WTC11 (cell line): ENCODE data around the gene BAMBI. TPM values are rescaled to one million over a fixed set of nuclear protein-coding genes. Genes with fewer than 3 reads are reported as not detected.

Experiments
- ATAC-seq: fragments of 200-7000 bp; cut with Tn5 transposase; 2 replicates; pipeline ENCODE4 v1.10.0; 2021; ENCODE audit warnings: mild to moderate bottlenecking, moderate library complexity
- CTCF ChIA-PET: fragments of 300-600 bp; sonication (Branson Sonifier 250); formaldehyde crosslinking; loops from one replicate; lab custom pipeline; 2021; ENCODE audit warnings: antibody characterized with exemption; lab: Charles Lee
- POLR2A ChIA-PET: fragments of 350-600 bp; sonication (Branson Sonifier 250); formaldehyde crosslinking; loops from one replicate; lab custom pipeline; 2021; ENCODE audit warnings: antibody characterized with exemption; lab: Charles Lee
- DNase-seq: peaks from one replicate; pipeline ENCODE4 v3.0.0; 2021; ENCODE audit warnings: low spot score
- H3K27ac Mint-ChIP-seq: 2 replicates; pipeline ENCODE4 v1.8.0; 2021; ENCODE audit warnings: mixed read lengths
- H3K27me3 Mint-ChIP-seq: 2 replicates; pipeline ENCODE4 v1.8.0; 2021; ENCODE audit warnings: low read depth, mild to moderate bottlenecking, moderate library complexity, mixed read lengths
- H3K36me3 Mint-ChIP-seq: 2 replicates; pipeline ENCODE4 v1.8.0; 2021; ENCODE audit warnings: mixed read lengths
- H3K4me1 Mint-ChIP-seq: 2 replicates; pipeline ENCODE4 v1.8.0; 2022; ENCODE audit warnings: mixed read lengths
- H3K4me3 Mint-ChIP-seq: 2 replicates; pipeline ENCODE4 v1.8.0; 2021; ENCODE audit warnings: mild to moderate bottlenecking, moderate library complexity, mixed read lengths
- H3K9me3 Mint-ChIP-seq: 2 replicates; pipeline ENCODE4 v1.8.0; 2021; ENCODE audit warnings: mixed read lengths
- AFF4 ChIP-seq: sonication (generic); formaldehyde crosslinking; IDR thresholded peaks from 2 replicates; pipeline ENCODE4 v1.8.1; 2023; ENCODE audit warnings: mild to moderate bottlenecking, missing genetic modification reagents, borderline replicate concordance
- AR ChIP-seq: fragments of 250-450 bp; sonication (Bioruptor Pico); IDR thresholded peaks from 2 replicates; pipeline ENCODE4 v1.9.0; 2021; ENCODE audit warnings: mild to moderate bottlenecking
- CREB1 ChIP-seq: sonication (generic); formaldehyde crosslinking; IDR thresholded peaks from 2 replicates; pipeline ENCODE4 v1.8.0; 2023; ENCODE audit warnings: mild to moderate bottlenecking, missing genetic modification reagents
- ELF4 ChIP-seq: sonication (generic); formaldehyde crosslinking; IDR thresholded peaks from 2 replicates; pipeline ENCODE4 v1.8.1; 2022; ENCODE audit warnings: low read depth, mild to moderate bottlenecking, moderate library complexity, missing genetic modification reagents
- GRHL2 ChIP-seq: fragments of 250-450 bp; sonication (Bioruptor Pico); IDR thresholded peaks from 2 replicates; pipeline ENCODE4 v1.8.0; 2022; ENCODE audit warnings: mild to moderate bottlenecking, moderate library complexity; ENCODE audit not compliant: insufficient replicate concordance, severe bottlenecking
- GTF2I ChIP-seq: fragments of 250-450 bp; sonication (Bioruptor Pico); conservative IDR thresholded peaks from 2 replicates; pipeline ENCODE4 v1.4.0; 2021; ENCODE audit warnings: mild to moderate bottlenecking
- HMGXB4 ChIP-seq: sonication (generic); formaldehyde crosslinking; IDR thresholded peaks from 2 replicates; pipeline ENCODE4 v1.8.1; 2023; ENCODE audit warnings: mild to moderate bottlenecking, moderate library complexity, missing genetic modification reagents
- IRF1 ChIP-seq: sonication (generic); formaldehyde crosslinking; IDR thresholded peaks from 2 replicates; pipeline ENCODE4 v1.8.0; 2023; ENCODE audit warnings: missing genetic modification reagents
- JAZF1 ChIP-seq: fragments of 250-450 bp; sonication (Bioruptor Pico); IDR thresholded peaks from 2 replicates; pipeline ENCODE4 v1.9.0; 2021; ENCODE audit warnings: moderate library complexity, mild to moderate bottlenecking, inconsistent platforms
- NFE2L1 ChIP-seq: sonication (generic); formaldehyde crosslinking; IDR thresholded peaks from 2 replicates; pipeline ENCODE4 v1.8.1; 2023; ENCODE audit warnings: missing genetic modification reagents
- NFYB ChIP-seq: sonication (generic); formaldehyde crosslinking; conservative IDR thresholded peaks from 2 replicates; pipeline ENCODE4 v1.8.0; 2022; ENCODE audit warnings: low read depth, missing genetic modification reagents
- PREB ChIP-seq: sonication (generic); formaldehyde crosslinking; IDR thresholded peaks from 2 replicates; pipeline ENCODE4 v1.8.1; 2022; ENCODE audit warnings: mild to moderate bottlenecking, missing genetic modification reagents, moderate library complexity, borderline replicate concordance
- SP1 ChIP-seq: sonication (generic); formaldehyde crosslinking; conservative IDR thresholded peaks from 2 replicates; pipeline ENCODE4 v1.8.1; 2022; ENCODE audit warnings: missing genetic modification reagents
- TEAD4 ChIP-seq: sonication (generic); formaldehyde crosslinking; IDR thresholded peaks from 2 replicates; pipeline ENCODE4 v1.8.0; 2022; ENCODE audit warnings: mild to moderate bottlenecking, missing genetic modification reagents
- ZBTB21 ChIP-seq: sonication (generic); formaldehyde crosslinking; IDR thresholded peaks from 2 replicates; pipeline ENCODE4 v1.8.1; 2023; ENCODE audit warnings: mild to moderate bottlenecking, missing genetic modification reagents, borderline replicate concordance
- ZBTB43 ChIP-seq: sonication (generic); formaldehyde crosslinking; IDR thresholded peaks from 2 replicates; pipeline ENCODE4 v1.8.1; 2023; ENCODE audit warnings: mild to moderate bottlenecking, missing genetic modification reagents
- ZMAT4 ChIP-seq: fragments of 250-450 bp; sonication (Bioruptor Pico); IDR thresholded peaks from 2 replicates; pipeline ENCODE4 v1.9.0; 2021; ENCODE audit warnings: mild to moderate bottlenecking
- ZNF219 ChIP-seq: sonication (generic); formaldehyde crosslinking; IDR thresholded peaks from 2 replicates; pipeline ENCODE4 v1.8.0; 2023; ENCODE audit warnings: missing genetic modification reagents, mild to moderate bottlenecking, borderline replicate concordance
- ZNF281 ChIP-seq: sonication (generic); formaldehyde crosslinking; IDR thresholded peaks from 2 replicates; pipeline ENCODE4 v1.8.0; 2023; ENCODE audit warnings: mild to moderate bottlenecking, missing genetic modification reagents
- ZSCAN18 ChIP-seq: fragments of 250-450 bp; sonication (Bioruptor Pico); IDR thresholded peaks from 2 replicates; pipeline ENCODE4 v2.1.2; 2022; ENCODE audit warnings: mild to moderate bottlenecking, moderate library complexity
- total RNA-seq: library from RNA; stranded (reverse); gene quantifications from 3 replicates; pipeline ENCODE4 v1.2.3, GENCODE V29; 2021

BAMBI gene
- total RNA-seq, 1 experiment from 2014 or later = 29.0 TPM

- TF ChIP-seq SP1 (no peak), NFE2L1 (CRISPR knock-in tag) (no peak), TEAD4 (CRISPR knock-in tag) (no peak), IRF1 (CRISPR knock-in tag) (no peak)
Measured at GRCh38 chr10:28715757-28716156, 38.4 kb downstream of the BAMBI start (continued).

- ATAC-seq (no peak), DNase-seq (no peak)
- CTCF ChIA-PET = interaction anchor here (1.6 kb wide), 1 partner anchor 588 kb away, joined by 3 read pairs; no protein-coding TSS in a partner anchor
- Mint-ChIP-seq H3K4me1 (peaks cover 11% of the 10 kb centered on the region), H3K4me3 (no peak overlapping the region), H3K36me3 (0 out of 2 replicates have a peak, but pooled peaks cover 2% of the 10 kb centered on the region), H3K27ac (no peak overlapping the region), H3K9me3 (peaks cover 10% of the 10 kb centered on the region), H3K27me3 (peaks cover 8% of the 10 kb centered on the region)
- POLR2A ChIA-PET = interaction anchor here (1.0 to 1.3 kb wide), 2 partner anchors 14 to 27 kb away, joined by 5 to 7 read pairs; no protein-coding TSS in a partner anchor
- TF ChIP-seq PREB (no peak), AFF4 (CRISPR knock-in tag) (no peak), JAZF1 (CRISPR knock-in tag) (no peak), ELF4 (CRISPR knock-in tag) (no peak), ZBTB21 (no peak), HMGXB4 (CRISPR knock-in tag) (no peak), ZBTB43 (CRISPR knock-in tag) (no peak), ZNF281 (CRISPR knock-in tag) (no peak), ZMAT4 (CRISPR knock-in tag) (no peak), CREB1 (no peak), NFYB (CRISPR knock-in tag) (no peak), GRHL2 (CRISPR knock-in tag) (no peak), ZNF219 (CRISPR knock-in tag) (no peak), GTF2I (CRISPR knock-in tag) (no peak), ZSCAN18 (CRISPR knock-in tag) (no peak), AR (CRISPR knock-in tag) (no peak)
Measured at GRCh38 chr10:28716748-28717147, 39.4 kb downstream of the BAMBI start.
